Activated CD4-positive, alpha-beta T cell treated with anti-CD3 and anti-CD28 coated beads, Interleukin-10, Interleukin-2, amounts not matched to agents 100 ng/mL and 50 ng/mL, durations not matched to agents 16 hours and 8 hours (primary cell): Measurements from ENCODE around the gene C3orf38.
"Not testable (repeated sequence)": the region's sequence is repeated elsewhere in the genome, so short reads cannot be mapped to it uniquely, and the experiment has no call there.

Source experiments
- DNase-seq: peaks from one replicate; pipeline ENCODE4 v3.0.0-alpha.2; 2020

Gene C3orf38

DNA sequence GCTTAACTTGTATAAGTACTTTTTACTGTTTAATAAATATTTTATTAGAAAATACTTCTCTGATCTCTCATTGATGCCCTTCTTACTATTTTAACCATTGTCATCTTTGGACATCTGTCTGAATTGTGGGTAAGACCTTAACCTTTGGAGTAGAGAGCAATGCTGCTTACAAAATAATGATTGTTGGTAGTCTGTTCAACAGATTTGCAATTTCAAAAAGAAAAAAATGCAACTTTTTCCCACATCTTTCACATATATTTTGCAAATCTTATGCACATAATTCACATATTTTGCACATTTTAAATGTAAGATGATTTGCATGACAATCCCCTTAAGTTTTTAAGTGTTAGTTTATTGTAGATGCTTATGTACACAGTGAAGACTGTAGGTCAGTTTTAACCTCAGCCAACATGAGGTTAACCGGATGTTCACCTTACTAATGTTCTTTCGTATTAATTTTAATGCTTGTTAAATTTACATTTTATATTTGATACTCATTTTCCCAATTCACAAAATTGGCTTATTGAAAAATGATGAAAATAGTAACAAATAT is 16.7 kb downstream of the C3orf38 start:
- no peak for DNase-seq

- DNase-seq, result no peak
These were observed 17.4 kb downstream of the C3orf38 start for GRCh38 chr3:88167173-88167572.

DNA sequence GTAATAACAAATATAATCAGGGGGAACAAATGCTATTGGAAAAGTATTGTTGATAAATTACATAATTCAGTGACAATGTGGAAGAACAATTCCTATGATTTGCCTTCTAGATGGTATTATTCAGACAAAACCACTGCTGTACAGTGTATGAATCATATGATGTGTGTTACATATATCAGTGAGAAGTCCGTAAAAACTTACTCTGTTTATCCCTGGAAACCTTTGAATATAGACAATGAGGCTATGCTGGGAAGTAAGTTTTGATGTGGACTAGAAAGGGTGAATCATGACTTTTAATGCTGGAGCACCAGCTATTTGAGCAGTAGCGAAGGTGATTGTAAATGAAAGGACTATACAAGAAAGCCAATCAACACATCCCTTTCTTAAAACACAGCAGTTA is 17.9 kb downstream of the C3orf38 start:
- no peak for DNase-seq

DNA sequence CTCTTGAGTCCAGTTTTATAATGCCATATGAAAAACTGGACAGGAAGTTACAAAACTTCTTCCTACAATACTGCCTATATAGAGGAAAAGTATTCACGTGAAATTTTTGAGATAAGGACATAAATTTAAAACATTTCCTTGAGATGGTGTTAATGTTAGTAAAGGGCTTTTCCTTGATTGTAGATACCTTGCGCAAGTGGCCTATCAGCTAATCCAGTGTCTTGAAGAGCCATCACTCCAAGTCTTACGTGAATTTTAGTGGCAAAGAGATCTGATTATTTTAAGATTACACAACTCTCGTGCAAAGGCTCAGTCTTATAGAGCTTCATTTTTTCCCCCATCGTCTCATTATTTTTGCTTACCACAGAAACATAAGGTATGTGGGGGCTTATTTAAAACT is 18.4 kb downstream of the C3orf38 start:
- no peak for DNase-seq

GRCh38 chr3:88180398-88180999 is 30.7 kb downstream of the C3orf38 start:
- DNase-seq, result peak; percentile 50

DNA sequence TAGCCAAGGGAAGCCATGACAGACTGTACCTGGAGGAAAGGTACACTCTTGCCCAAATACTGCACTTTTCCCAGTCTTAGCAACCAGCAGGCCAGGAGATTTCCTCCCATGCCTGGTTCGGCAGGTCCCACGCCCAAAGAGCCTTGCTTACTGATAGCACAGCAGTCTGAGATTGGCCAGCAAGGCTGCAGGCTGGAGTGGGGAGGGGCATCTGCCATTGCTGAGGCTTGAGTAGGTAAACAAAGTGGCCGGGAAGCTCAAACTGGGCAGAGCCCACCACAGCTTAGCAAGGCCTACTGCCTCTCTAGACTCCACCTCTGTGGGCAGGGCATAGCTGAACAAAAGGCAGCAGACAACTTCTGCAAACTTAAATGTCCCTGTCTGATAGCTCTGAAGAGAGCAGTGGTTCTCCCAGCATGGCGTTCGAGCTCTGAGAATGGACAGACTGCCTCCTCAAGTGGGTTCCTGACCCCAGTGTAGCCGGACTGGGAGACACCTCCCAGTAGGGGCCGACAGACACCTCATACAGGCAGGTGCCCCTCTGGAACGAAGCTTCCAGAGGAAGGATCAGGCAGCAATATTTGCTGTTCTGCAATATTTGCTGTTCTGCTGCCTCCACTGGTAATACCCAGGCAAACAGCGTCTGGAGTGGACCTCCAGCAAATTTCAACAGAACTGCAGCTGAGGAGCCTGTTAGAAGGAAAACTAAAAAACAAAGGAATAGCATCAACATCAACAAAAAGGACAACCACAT is 32.6 kb downstream of the C3orf38 start:
- not testable (repeated sequence) for DNase-seq

GRCh38 chr3:88188436-88188835 is 38.7 kb downstream of the C3orf38 start:
- DNase-seq, result no peak

GRCh38 chr3:88189361-88189810 is 39.6 kb downstream of the C3orf38 start:
- DNase-seq, result peak; percentile 37

- no peak for DNase-seq
These were observed 42.2 kb downstream of the C3orf38 start for GRCh38 chr3:88191872-88192409.

DNA sequence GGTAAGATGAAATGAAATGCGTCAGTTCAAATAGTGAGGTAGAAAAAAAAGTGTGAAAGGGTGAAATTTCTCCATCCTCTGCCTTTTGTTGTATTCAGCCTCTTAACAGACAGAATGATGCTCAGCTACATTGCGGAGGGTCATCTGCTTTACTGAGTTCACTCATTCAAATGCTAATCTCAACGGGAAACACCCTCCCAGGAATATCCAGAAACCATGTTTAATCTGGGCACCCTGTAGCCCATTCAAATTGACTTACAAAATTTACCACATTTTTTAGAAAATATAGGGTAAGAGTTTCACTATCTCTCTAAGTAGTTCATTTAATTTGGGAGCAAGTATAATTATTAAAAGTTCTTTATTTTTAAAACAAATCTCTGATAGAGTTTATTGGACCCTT is 42.9 kb downstream of the C3orf38 start:
- DNase-seq, result no peak

DNA sequence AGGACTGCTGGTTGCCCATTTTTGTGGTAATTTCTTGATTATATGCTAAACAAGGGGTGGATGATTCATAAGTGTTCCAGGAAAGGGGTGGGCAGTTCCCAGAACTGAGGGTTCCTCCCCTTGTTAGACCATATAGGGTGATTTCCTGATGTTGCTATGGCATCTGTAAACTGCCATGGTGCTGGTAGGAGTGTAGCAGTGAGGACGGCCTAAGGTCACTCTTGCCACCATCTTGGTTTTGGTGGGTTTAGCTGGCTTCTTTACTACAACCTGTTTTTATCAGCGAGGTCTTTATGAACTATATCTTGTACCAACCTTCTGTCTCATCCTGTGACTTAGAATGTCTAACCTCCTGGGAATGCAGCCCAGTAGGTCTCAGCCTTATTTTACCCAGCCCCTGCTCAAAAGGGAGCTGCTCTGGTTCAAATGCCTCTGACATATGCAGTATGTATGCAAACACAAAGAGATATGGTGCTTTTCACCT is 46.2 kb downstream of the C3orf38 start:
- DNase-seq, result peak; percentile 33

- no peak for DNase-seq
These were observed 48.4 kb downstream of the C3orf38 start for GRCh38 chr3:88198121-88198520.

DNA sequence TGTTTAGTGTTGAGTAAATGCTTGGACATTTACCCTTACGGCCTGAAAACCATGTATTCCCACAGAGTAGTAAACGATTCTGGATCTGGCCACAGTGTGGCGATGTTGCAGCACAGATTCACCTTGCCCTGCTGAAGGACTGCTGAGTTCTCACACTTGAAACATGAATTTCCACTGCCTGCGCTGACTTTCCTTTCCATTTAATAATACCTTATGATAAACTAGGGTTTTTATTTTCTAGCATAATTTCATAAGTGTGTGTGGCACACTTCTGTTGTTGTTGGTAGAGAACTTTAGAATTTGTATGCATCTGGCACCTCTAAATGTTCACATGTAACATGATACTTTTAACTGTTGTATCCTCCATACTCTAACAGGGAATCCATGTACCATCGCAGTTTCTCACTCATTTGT is 53.9 kb downstream of the C3orf38 start:
- DNase-seq, result peak; percentile 59
